A673 (cell line): Measurements from ENCODE around the gene UBFD1.

Experiments used
- CTCF ChIP-seq: fragments of 300-800, 200-600 bp; sonication (generic); conservative IDR thresholded peaks from 2 replicates; pipeline ENCODE4 v1.5.1; 2017; ENCODE audit warnings: low read depth, mild to moderate bottlenecking, antibody characterized with exemption, low read length, moderate library complexity, mixed read lengths
- EZH2 ChIP-seq: fragments of 200-600 bp; sonication (generic); IDR thresholded peaks from 2 replicates; pipeline ENCODE4 v1.6.1; 2017; ENCODE audit warnings: borderline replicate concordance, low read depth, mild to moderate bottlenecking, mixed read lengths, antibody characterized with exemption, low read length; ENCODE audit not compliant: poor library complexity, severe bottlenecking

GRCh38 chr16:23564575-23565363 is 7.2 kb downstream of the UBFD1 start:
- no peak for TF ChIP-seq CTCF
- no peak for TF ChIP-seq EZH2
